GM12878 (cell line): ENCODE data around the gene NCKIPSD. TPM values are rescaled to one million over a fixed set of nuclear protein-coding genes. Genes with fewer than 3 reads are reported as not detected.
A peak's percentile ranks its signal among the peaks of the same experiment; 100 is the strongest.

Source experiments
- ATAC-seq: fragments of 200-7000 bp; cut with Tn5 transposase; 3 replicates; pipeline ENCODE4 v1.9.1; 2020; ENCODE audit warnings: mild to moderate bottlenecking, moderate library complexity
- BruUV-seq: library from RNA; stranded (reverse); fragments of 400-500 nt; replicated peaks from 2 replicates; lab custom pipeline; 2021; lab: Mats Ljungman, UMichigan
- CTCF ChIA-PET: fragments of 300-600 bp; sonication (Branson Sonifier 250); formaldehyde crosslinking; extraction: SDS; loops from one replicate; lab custom pipeline; 2021; ENCODE audit warnings: inconsistent platforms; lab: Yijun Ruan, JAX
- POLR2A ChIA-PET: fragments of 350-600 bp; formaldehyde crosslinking; extraction: SDS; loops from one replicate; lab custom pipeline; 2021; ENCODE audit warnings: inconsistent platforms; lab: Charles Lee
- RAD21 ChIA-PET: fragments of 300-600 bp; sonication (Branson Sonifier 250); formaldehyde crosslinking; loops from one replicate; lab custom pipeline; 2023; ENCODE audit warnings: antibody characterized with exemption; ENCODE audit not compliant: unreplicated experiment; lab: Charles Lee
- SMC1A ChIA-PET: fragments of 300-600 bp; sonication (Branson Sonifier 250); formaldehyde crosslinking; loops from one replicate; lab custom pipeline; 2023; ENCODE audit not compliant: unreplicated experiment, uncharacterized antibody; lab: Charles Lee
- DNase-seq: peaks from one replicate; pipeline ENCODE4 v3.0.0-alpha.2; 2011; ENCODE audit warnings: low read depth, low spot score
- FAIRE-seq: peaks from 3 replicates; lab custom pipeline; 2011; peaks lifted over from hg19 to GRCh38; lab: Jason Lieb, UNC
- H2AFZ ChIP-seq: 2 replicates; pipeline ENCODE4 v1.6.0; 2011; ENCODE audit warnings: low read depth, low read length, control low read depth; ENCODE audit not compliant: control insufficient read depth
- H3K27ac ChIP-seq: 2 replicates; pipeline ENCODE4 v1.5.1; 2011; ENCODE audit warnings: control low read depth; ENCODE audit not compliant: control insufficient read depth, insufficient read depth
- H3K27me3 ChIP-seq, 2 experiments: replicated peaks in 1 of 2; 2 replicates each; pipeline versions ENCODE4 v1.6.0 to v1.6.1; 2011; ENCODE audit warnings: low read length in 1 of 2; ENCODE audit not compliant: control insufficient read depth in 2 of 2, insufficient read depth in 2 of 2
- H3K36me3 ChIP-seq, 2 experiments: 2 replicates each; pipeline ENCODE4 v1.5.1; 2011; ENCODE audit warnings: low read length in 1 of 2; ENCODE audit not compliant: control insufficient read depth in 2 of 2, insufficient read depth in 2 of 2
- H3K4me1 ChIP-seq: 2 replicates; pipeline ENCODE4 v1.6.1; 2011; ENCODE audit warnings: mild to moderate bottlenecking, low read length, moderate library complexity, mixed read lengths; ENCODE audit not compliant: control insufficient read depth, insufficient read depth
- H3K4me2 ChIP-seq: 2 replicates; pipeline ENCODE4 v1.6.0; 2011; ENCODE audit warnings: control low read depth; ENCODE audit not compliant: control insufficient read depth, insufficient read depth
- H3K4me3 ChIP-seq: fragments of 200-600 bp; sonication (generic); 2 replicates; pipeline ENCODE4 v1.5.1; 2016
- H3K79me2 ChIP-seq: 2 replicates; pipeline ENCODE4 v1.6.0; 2011; ENCODE audit warnings: low read length; ENCODE audit not compliant: control insufficient read depth, insufficient read depth
- H3K9ac ChIP-seq: 2 replicates; pipeline ENCODE4 v1.8.0; 2011; ENCODE audit warnings: low read length, control low read depth, mixed read lengths; ENCODE audit not compliant: control insufficient read depth, insufficient read depth
- H3K9me3 ChIP-seq: replicated peaks from 3 replicates; pipeline ENCODE4 v1.5.1; 2011; ENCODE audit warnings: mild to moderate bottlenecking, low read length; ENCODE audit not compliant: control insufficient read depth, insufficient read depth
- H4K20me1 ChIP-seq: 2 replicates; pipeline ENCODE4 v1.6.0; 2011; ENCODE audit not compliant: control insufficient read depth, insufficient read depth
- ASH2L ChIP-seq: fragments of 300-600, 200-600 bp; sonication (generic); IDR thresholded peaks from 2 replicates; pipeline ENCODE4 v1.6.1; 2017; ENCODE audit warnings: low read depth, mild to moderate bottlenecking, borderline replicate concordance
- CHD4 ChIP-seq: fragments of 200-600 bp; sonication (generic); IDR thresholded peaks from 2 replicates; pipeline ENCODE4 v1.6.1; 2016; ENCODE audit warnings: mild to moderate bottlenecking
- CREM ChIP-seq: IDR thresholded peaks from 2 replicates; pipeline ENCODE4 v1.6.1; 2014; ENCODE audit warnings: antibody characterized with exemption, low read depth
- EZH2 ChIP-seq: IDR thresholded peaks from 2 replicates; pipeline ENCODE4 v1.6.1; 2012; ENCODE audit warnings: low read depth, mild to moderate bottlenecking, control low read depth, inconsistent platforms, low read length, borderline replicate concordance; ENCODE audit not compliant: control insufficient read depth
- KAT2A ChIP-seq: conservative IDR thresholded peaks from 2 replicates; pipeline ENCODE4 v1.6.1; 2011; ENCODE audit warnings: low read depth, low read length; ENCODE audit not compliant: control insufficient read depth
- MEF2B ChIP-seq: fragments of 450-650 bp; IDR thresholded peaks from 2 replicates; pipeline ENCODE4 v1.6.1; 2018; ENCODE audit warnings: mild to moderate bottlenecking, moderate library complexity; ENCODE audit not compliant: partially characterized antibody, poor library complexity, severe bottlenecking
- MYC ChIP-seq: IDR thresholded peaks from 2 replicates; pipeline ENCODE4 v1.6.1; 2011; ENCODE audit warnings: mild to moderate bottlenecking, low read length, moderate library complexity, inconsistent platforms; ENCODE audit not compliant: insufficient read depth, insufficient replicate concordance, insufficient read length, severe bottlenecking
- PML ChIP-seq: IDR thresholded peaks from 2 replicates; pipeline ENCODE4 v1.6.1; 2012; ENCODE audit warnings: low read length, inconsistent platforms
- RAD51 ChIP-seq: fragments of 450-650 bp; IDR thresholded peaks from 2 replicates; pipeline ENCODE4 v1.6.1; 2016; ENCODE audit warnings: moderate library complexity, mild to moderate bottlenecking, inconsistent platforms
- RELA ChIP-seq: fragments of 450-650 bp; IDR thresholded peaks from 2 replicates; pipeline ENCODE4 v1.8.0; 2014; ENCODE audit warnings: borderline replicate concordance; ENCODE audit not compliant: partially characterized antibody
- TAF1 ChIP-seq: IDR thresholded peaks from 2 replicates; pipeline ENCODE4 v1.6.1; 2011; ENCODE audit warnings: mild to moderate bottlenecking, low read depth, low read length, borderline replicate concordance
- ZNF217 ChIP-seq: fragments of 450-650 bp; IDR thresholded peaks from 2 replicates; pipeline ENCODE4 v1.6.1; 2017; ENCODE audit warnings: antibody characterized with exemption, mild to moderate bottlenecking
- ZZZ3 ChIP-seq: IDR thresholded peaks from 2 replicates; pipeline ENCODE4 v1.6.1; 2011; ENCODE audit warnings: low read depth; ENCODE audit not compliant: control insufficient read depth, insufficient read length
- WGBS: methylation state at CpG from one replicate; pipeline ENCODE4 v1.1.6; 2016; ENCODE audit warnings: low lambda C conversion rate; ENCODE audit not compliant: insufficient replicate concordance, insufficient coverage; ENCODE audit errors: missing lambda C conversion rate; 5-methylcytosine and 5-hydroxymethylcytosine counted together
- in situ Hi-C: fragments of 300-500 bp; cut with MboI; formaldehyde crosslinking; loops from 9 replicates; pipeline ENCODE4 v1.14.3; 2018; ENCODE audit warnings: mixed read lengths
- intact Hi-C: fragments of 100-400 bp; cut with micrococcal nuclease; formaldehyde crosslinking; loops from one replicate; pipeline ENCODE4 v1.14.2; 2022; ENCODE audit not compliant: unreplicated experiment
- polyA plus RNA-seq, 11 experiments: library from polyadenylated mRNA; depleted of rRNA in 4 of 11; unstranded in 6 of 11; stranded (reverse) in 5 of 11; fragments of >200 nt; fragmentation: Nextera tagmentation in 4 of 11; fragmentation: Illumina TruSeq in 1 of 11; extraction: Ambion mirVana in 4 of 11; extraction: Trizol in 1 of 11; gene quantifications; 1 replicate in 1 of 11; 2 replicates in 10 of 11; pipeline versions ENCODE4 v1.2.1 to v1.2.3, GENCODE V29; 2011 to 2016; ENCODE audit warnings: inconsistent platforms in 2 of 11, missing spikeins in 2 of 11, low read depth in 1 of 11
- total RNA-seq, 4 experiments: library from RNA; depleted of rRNA in 3 of 4; stranded (reverse); fragments of >200 nt in 3 of 4; fragmentation: Illumina TruSeq in 1 of 4; extraction: Trizol in 1 of 4; gene quantifications; 2 replicates each; pipeline versions ENCODE4 v1.2.1 to v1.2.3, GENCODE V29; 2013 to 2021
- TF ChIP-seq, protein P1 (sequence below): IDR thresholded peaks from 2 replicates; pipeline ENCODE4 v1.6.1; 2012; ENCODE audit warnings: low read length, inconsistent platforms
- TF ChIP-seq, protein P2 (sequence below): IDR thresholded peaks from 2 replicates; pipeline ENCODE4 v1.6.1; 2012; ENCODE audit warnings: low read depth, low read length, improper control_type of control experiment
- TF ChIP-seq, protein P3 (sequence below): fragments of 450-650 bp; formaldehyde crosslinking; IDR thresholded peaks from 2 replicates; pipeline ENCODE4 v1.4.0; 2022; ENCODE audit warnings: mild to moderate bottlenecking, moderate library complexity

NCKIPSD gene
- total and polyA plus RNA-seq, 10 of the 15 experiments (the other 5 are each of a cell fraction or from before 2014, with no cell fraction given), result 0.93 to 31.6 (median 15.2) TPM

DNA sequence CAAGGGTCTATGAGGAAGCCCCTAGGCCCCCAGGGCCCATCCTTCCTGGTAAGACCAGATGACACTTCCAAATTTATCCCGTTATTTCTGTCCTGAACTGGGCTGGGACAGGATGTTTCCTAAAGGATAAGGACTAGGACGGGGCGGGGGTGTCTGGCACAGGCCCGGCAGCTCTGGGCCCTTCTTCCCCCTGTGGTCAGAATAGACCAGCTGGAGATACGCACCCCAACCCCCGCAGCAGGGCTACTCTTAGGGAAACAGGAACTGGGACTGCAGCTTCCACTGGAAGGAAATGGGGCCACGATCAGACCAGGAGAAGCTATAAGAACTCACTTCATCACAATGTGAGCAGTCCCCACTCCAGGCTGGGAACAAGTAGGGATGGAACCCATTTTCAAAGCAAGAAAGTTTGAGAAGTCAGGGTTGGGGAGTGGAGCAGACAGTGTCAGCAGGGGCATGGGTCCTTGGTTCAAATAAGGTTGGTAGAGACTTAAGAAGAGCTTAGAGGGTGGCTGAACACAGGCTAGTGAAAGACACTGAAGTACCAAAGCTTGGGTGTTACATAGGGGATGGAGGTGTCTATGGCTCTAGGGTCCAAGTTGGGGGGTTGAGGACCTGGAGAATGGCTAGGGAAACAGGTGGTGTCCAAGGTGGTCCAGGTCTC is 1.1 kb downstream of the NCKIPSD start (continued):
- TF ChIP-seq, protein P1, sequence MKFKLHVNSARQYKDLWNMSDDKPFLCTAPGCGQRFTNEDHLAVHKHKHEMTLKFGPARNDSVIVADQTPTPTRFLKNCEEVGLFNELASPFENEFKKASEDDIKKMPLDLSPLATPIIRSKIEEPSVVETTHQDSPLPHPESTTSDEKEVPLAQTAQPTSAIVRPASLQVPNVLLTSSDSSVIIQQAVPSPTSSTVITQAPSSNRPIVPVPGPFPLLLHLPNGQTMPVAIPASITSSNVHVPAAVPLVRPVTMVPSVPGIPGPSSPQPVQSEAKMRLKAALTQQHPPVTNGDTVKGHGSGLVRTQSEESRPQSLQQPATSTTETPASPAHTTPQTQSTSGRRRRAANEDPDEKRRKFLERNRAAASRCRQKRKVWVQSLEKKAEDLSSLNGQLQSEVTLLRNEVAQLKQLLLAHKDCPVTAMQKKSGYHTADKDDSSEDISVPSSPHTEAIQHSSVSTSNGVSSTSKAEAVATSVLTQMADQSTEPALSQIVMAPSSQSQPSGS, result no peak
- no peak for TF ChIP-seq RELA
- TF ChIP-seq PML, result no peak
- TF ChIP-seq ZZZ3, result no peak

DNA sequence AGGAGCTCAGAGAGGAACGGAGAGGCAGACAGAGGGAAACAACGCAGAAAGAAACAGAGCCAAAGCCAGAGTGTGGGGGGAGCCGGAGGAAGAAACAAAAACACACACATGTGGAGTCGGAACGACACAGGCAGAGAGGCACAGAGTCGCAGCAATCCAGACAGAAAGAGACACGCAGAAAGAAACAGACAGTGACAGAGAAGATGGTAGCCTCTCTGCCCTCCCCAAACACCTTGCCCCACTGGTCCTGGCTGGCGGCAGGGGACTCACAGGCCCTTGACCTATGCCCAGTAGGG is 1.7 kb downstream of the NCKIPSD start:
- Histone ChIP-seq H3K4me2 (peak overlapping the region; percentile 79), H3K9me3 (no peaks in the 10 kb centered on the region), H3K4me3 (peak overlapping the region; percentile 99), H3K4me1 (peaks cover 15% of the 10 kb centered on the region), H2AFZ (no peak overlapping the region), H3K27me3 (no peaks in the 10 kb centered on the region), H4K20me1 (no peaks in the 10 kb centered on the region; the same call in 1 of the 2 replicates), H3K36me3 (peaks cover 21 to 30% of the 10 kb centered on the region in 2 experiments), H3K79me2 (peaks cover 26% of the 10 kb centered on the region), H3K9ac (peak overlapping the region; percentile 91), H3K27ac (peak overlapping the region; percentile 10; the same call in 1 of the 2 replicates)
- POLR2A ChIA-PET, result interaction anchor here (0.8 to 1.4 kb wide), 2 partner anchors 14 to 338 kb away, joined by 3 read pairs; partner anchors contain the start of gene NDUFAF3
- no peak for DNase-seq
- in situ Hi-C loops, result no loop called here
- CTCF ChIA-PET, result interaction anchor here (0.7 to 2.1 kb wide), 14 partner anchors 19 to 453 kb away, joined by 3 to 10 read pairs (median 4); partner anchors contain the start of genes CELSR3, IP6K2, QRICH1 and SLC26A6
- intact Hi-C loops, result no loop called here
- no TSS peak for BruUV-seq
- no peak for FAIRE-seq
- SMC1A ChIA-PET, result interaction anchor here (0.8 to 1.5 kb wide), 6 partner anchors 21 to 283 kb away, joined by 3 to 4 read pairs (median 3); partner anchors contain the start of genes CELSR3 and SLC26A6
- WGBS, result 90% methylated on average over 8 of the region's 8 CpGs
- TF ChIP-seq KAT2A (no peak), PML (no peak), RAD51 (no peak), ASH2L (no peak), EZH2 (no peak), CHD4 (no peak), MYC (no peak), TAF1 (no peak), MEF2B (no peak), CREM (no peak), ZNF217 (no peak)
- TF ChIP-seq, protein P2, sequence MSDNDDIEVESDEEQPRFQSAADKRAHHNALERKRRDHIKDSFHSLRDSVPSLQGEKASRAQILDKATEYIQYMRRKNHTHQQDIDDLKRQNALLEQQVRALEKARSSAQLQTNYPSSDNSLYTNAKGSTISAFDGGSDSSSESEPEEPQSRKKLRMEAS, result no peak
- TF ChIP-seq, protein P3, sequence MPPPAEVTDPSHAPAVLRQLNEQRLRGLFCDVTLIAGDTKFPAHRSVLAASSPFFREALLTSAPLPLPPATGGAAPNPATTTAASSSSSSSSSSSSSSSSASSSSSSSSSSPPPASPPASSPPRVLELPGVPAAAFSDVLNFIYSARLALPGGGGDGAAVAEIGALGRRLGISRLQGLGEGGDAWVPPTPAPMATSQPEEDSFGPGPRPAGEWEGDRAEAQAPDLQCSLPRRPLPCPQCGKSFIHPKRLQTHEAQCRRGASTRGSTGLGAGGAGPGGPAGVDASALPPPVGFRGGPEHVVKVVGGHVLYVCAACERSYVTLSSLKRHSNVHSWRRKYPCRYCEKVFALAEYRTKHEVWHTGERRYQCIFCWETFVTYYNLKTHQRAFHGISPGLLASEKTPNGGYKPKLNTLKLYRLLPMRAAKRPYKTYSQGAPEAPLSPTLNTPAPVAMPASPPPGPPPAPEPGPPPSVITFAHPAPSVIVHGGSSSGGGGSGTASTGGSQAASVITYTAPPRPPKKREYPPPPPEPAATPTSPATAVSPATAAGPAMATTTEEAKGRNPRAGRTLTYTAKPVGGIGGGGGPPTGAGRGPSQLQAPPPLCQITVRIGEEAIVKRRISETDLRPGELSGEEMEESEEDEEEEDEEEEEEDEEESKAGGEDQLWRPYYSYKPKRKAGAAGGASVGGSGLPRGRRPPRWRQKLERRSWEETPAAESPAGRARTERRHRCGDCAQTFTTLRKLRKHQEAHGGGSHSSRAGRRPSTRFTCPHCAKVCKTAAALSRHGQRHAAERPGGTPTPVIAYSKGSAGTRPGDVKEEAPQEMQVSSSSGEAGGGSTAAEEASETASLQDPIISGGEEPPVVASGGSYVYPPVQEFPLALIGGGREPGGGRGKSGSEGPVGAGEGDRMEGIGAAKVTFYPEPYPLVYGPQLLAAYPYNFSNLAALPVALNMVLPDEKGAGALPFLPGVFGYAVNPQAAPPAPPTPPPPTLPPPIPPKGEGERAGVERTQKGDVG (CRISPR knock-in tag), result no peak
- ATAC-seq, result no peak
- RAD21 ChIA-PET, result interaction anchor here (0.6 to 1.8 kb wide), 5 partner anchors 33 to 283 kb away, joined by 3 to 6 read pairs (median 4); partner anchors contain the start of gene IP6K2
